Vein endothelial cell (primary cell): ENCODE data around the gene ERVK3-1. TPM values are rescaled to one million over a fixed set of nuclear protein-coding genes. Genes with fewer than 3 reads are reported as not detected.

Source experiments
- small RNA-seq: library from RNA; depleted of rRNA; stranded (forward); fragments of <200 nt; gene quantifications from one replicate; pipeline ENCODE3, GENCODE V24; 2012
- total RNA-seq: library from RNA; depleted of rRNA; stranded (reverse); fragments of >200 nt; gene quantifications from 2 replicates; pipeline ENCODE4 v1.2.3, GENCODE V29; 2012

Gene ERVK3-1, protein sequence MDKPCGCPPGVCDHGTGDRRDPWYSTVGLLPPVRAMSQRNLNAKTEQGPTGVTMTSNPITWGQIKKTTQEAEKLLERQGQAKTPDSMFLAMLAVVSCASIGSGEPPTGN
- 21.6 and 25.9 TPM in 2 replicates for total RNA-seq

DNA sequence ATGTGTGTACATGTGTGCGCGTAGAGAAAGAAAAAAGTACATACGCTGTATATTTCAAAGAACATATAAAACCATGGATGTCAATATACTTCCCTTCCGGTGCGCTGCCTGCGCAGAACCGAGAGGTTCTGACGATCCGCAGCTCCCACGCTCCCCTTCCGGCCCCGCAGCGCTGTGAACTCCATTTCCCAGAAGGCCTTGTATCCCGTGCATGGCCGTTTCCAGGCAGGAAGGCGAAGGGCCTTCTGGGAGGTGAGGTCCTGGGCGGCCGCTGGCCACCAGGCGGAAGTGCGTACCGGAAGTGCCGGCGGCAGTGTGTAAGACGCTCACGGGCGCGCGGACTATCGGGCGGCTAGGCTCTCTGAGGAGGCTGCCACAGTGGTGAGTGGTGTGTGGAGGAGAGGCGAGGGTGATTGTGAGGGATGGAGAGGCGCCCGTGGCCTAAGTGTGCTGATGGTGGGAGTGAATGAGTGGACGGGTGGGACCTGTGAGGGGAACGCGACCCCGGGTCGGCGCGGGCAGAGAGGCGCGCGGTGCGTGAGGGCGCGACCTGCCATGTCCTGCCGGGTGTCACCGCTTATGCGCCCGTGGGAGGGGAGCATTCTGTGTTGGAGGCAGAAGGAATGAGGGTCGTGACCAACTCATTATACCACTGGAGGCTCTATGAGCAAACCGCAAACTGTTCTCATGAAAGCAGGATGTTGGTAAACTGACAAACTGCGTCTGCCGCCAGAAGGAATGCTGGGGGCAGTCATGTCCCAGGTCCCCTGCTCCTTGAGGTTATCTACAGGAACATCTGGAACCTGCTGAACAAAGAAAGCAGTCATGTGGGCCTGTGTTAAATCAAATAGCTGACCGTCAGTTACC, at the start of gene ERVK3-1:
Gene ERVK3-1, plus strand, starts transcription at position 313 of the 867 bp plus-strand sequence. CDS start 6,792 bp downstream, outside the sequence.

DNA sequence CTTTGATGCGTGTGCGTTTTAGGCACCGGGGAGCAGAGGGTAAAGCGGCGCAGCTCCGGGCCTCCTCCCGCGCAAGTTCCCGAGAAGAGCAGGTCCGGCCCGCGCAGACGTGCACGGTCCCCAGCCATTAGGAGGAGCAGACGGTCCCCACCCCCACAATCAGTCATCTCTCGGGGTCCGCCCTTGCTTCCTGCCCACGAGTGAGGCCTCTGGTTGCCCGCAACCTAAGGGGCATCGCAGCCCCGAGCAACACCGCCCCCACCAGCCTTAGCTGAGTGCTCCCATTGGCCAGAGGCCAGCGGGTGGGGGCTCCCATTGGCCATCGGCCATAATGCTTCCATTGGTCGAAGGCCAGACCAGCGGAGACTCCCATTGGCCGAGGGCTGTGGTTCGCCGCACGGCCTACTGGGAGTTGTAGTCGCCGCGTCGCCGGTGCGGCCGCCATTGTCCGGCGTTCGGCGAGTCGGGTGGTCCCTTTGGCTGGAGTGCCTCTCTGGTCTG, 26.6 kb upstream of the ERVK3-1 start, which contains the start of gene ZNF8:
Gene ZNF8, plus strand, starts transcription at position 415 of the 501 bp plus-strand sequence. CDS start 127 bp downstream, outside the sequence.

DNA sequence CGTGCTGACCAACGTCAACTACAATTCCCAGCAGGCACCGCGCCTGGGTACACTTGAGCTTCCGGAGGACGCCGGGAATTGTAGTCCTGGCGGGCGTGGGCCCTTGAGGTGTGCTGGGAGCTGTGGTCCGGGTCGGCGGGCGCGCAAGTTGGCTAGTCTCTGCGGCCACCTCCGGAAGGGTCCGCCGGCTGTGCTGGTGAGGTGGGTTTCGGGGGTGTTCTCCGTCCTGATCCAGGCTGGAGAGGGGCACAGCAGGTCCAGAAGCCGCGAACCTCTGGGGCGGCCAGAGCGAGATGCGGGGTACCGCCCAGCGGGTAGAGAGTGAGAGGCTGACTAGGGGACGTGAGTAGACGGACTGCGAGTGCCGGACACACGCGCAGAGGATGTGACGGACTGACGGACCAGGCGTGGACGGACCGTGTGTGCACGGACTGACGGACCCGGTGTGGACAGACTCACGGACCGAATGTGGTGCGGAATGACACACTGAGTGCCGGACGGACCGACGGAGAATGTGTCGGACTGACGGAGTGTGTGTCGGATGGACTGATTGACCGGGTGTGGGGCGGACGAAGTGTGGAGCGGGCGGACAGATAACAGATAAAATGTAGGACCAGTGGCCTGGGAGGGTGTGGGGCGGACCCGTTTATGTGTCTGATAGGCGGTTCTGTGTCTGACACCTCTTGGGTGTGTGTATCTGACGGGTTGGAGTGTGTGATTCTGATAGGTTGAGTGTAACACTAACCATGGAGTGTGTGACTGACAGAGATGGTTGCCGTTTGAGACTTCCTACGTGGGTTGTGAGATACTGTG, 21.9 kb downstream of the ERVK3-1 start, which contains the start of gene ZSCAN22:
Gene ZSCAN22, plus strand, starts transcription at position 81 of the 813 bp plus-strand sequence. CDS start 7,809 bp downstream, outside the sequence.

DNA sequence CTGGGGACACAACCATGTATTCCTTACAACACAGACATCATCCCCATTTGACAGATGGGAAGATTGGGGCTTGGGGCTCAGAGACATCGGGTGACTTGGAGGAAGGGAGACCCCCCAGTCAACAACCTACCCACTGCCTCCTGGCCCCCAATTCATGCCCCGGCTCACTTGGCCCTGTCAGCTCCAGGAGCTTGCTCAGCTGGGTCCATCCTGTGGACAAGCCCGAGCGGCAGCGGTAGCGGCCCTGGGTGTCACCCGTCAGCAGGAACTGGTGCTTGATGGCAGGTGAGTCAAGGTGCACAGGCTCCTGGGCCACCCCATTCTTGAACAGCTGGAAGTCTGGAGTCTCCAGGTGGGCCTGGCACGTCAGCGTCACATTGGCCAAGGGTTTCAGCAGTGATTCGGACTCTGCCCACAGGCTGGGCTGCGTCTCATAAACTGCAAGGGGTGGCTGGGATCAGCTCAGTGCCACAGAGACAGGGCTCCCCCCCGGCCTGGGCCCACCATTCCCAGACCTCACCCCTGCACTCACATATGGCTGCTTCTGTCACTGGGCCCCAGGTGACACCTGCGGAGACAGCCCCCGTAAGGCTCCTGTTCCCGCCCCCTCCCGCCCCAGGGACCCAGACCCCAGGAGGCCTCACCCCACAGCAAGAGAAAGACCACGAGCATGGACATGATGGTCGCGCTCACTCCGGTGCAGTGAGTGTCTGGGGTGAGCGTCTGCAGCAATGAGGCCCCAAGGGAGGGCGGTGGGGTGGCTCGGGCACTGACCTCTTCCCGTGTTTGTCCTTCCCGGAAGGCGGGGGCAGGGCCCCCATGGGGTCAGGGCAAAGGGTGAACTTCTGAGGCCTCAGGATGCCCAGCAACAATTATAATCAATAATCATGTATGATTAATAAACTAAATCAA, 47.8 kb downstream of the ERVK3-1 start, which contains the start of gene A1BG:
Gene A1BG, minus strand, starts transcription at position 733 of the 912 bp plus-strand sequence. Its CDS starts 55 bp downstream, at position 678.

DNA sequence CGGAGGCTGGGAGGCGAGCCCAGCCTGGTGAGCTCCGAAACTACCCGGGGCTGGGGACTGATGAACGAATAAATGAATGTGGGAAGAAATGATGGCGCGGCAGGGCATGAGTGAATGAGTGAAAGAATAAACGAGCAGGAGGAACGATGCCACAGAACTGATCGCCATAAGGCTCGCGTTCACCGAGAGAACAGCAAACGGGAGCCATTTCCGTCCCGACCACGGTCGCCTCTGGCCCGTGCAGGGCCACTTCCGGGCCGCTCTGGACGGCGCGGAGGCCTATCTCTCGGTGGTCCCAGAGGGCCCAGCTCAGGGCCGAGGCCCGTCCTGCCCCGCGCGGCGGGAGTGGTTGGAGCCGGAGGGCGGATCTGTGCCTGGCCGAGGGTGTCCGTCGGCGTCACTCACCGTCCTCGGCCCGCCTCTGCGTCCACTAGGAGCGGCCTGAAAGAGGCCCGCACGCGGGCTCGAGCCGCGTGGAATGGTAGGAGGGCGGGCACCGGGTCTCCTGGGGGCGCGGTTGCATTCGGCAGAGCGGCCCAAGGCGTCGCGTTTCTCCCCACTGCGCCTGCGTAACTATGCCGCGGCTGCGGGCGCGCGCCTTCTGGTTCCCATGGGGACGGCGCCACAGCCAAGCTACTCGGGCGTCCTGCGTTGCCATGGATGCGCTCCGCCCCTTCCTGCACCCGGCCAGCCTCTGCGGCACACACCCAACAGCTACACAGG, 57.3 kb downstream of the ERVK3-1 start, which contains the start of gene ZNF497:
Gene ZNF497, minus strand, starts transcription at position 480 of the 723 bp plus-strand sequence. CDS start 5,116 bp downstream, outside the sequence.

Small RNAs within 50 kb of the gene (small RNA-seq; reads per million reads assigned to genes)
- gene MIR6806 (not detected), gene RNA5SP473 (not detected)

Other genes with a start within 250 kb of the ERVK3-1 start
- gene ZNF135, start 246.1 kb upstream of the ERVK3-1 start, total RNA-seq: 0.98 and 2.1 TPM in 2 replicates
- 19.3 and 26.1 TPM in 2 replicates for gene ZSCAN18, start 207.1 kb upstream of the ERVK3-1 start, total RNA-seq
- gene ZNF329, start 154.6 kb upstream of the ERVK3-1 start, total RNA-seq: 10.1 and 10.5 TPM in 2 replicates
- gene ZNF274, start 122.3 kb upstream of the ERVK3-1 start, total RNA-seq: 20.3 and 23.2 TPM in 2 replicates
- 50.3 and 53.6 TPM in 2 replicates for gene ZNF544, start 76.5 kb upstream of the ERVK3-1 start, total RNA-seq
- gene ZNF8, start 26.4 kb upstream of the ERVK3-1 start, total RNA-seq: 8.2 and 8.5 TPM in 2 replicates
- 3.9 and 4.6 TPM in 2 replicates for gene ZSCAN22, start 21.6 kb downstream of the ERVK3-1 start, total RNA-seq
- 0.33 and 4.0 TPM in 2 replicates for gene A1BG, start 48.1 kb downstream of the ERVK3-1 start, total RNA-seq
- 0.76 and 0.98 TPM in 2 replicates for gene ZNF497, start 57.4 kb downstream of the ERVK3-1 start, total RNA-seq
- gene ZNF837, start 75.7 kb downstream of the ERVK3-1 start, total RNA-seq: 2.3 and 2.5 TPM in 2 replicates
- 1,488 and 1,703 TPM in 2 replicates for gene RPS5, start 81.9 kb downstream of the ERVK3-1 start, total RNA-seq
- gene RNF225, start 90.3 kb downstream of the ERVK3-1 start, total RNA-seq: 0.33 and 0.67 TPM in 2 replicates
- 10.2 and 11.1 TPM in 2 replicates for gene ZNF584, start 103.3 kb downstream of the ERVK3-1 start, total RNA-seq
- 7.3 and 7.5 TPM in 2 replicates for gene ZNF132, start 134.8 kb downstream of the ERVK3-1 start, total RNA-seq
- gene ZNF324B, start 146.2 kb downstream of the ERVK3-1 start, total RNA-seq: 8.5 and 12.2 TPM in 2 replicates
- 17.6 and 20.6 TPM in 2 replicates for gene ZNF324, start 161.7 kb downstream of the ERVK3-1 start, total RNA-seq
- gene ZNF446, start 171.0 kb downstream of the ERVK3-1 start, total RNA-seq: 8.6 and 10.1 TPM in 2 replicates
- gene SLC27A5, start 206.6 kb downstream of the ERVK3-1 start, total RNA-seq: 5.2 and 6.5 TPM in 2 replicates
- 9.6 and 12.4 TPM in 2 replicates for gene ZBTB45, start 214.4 kb downstream of the ERVK3-1 start, total RNA-seq
- gene TRIM28, start 238.7 kb downstream of the ERVK3-1 start, total RNA-seq: 350 and 379 TPM in 2 replicates
- gene CHMP2A, start 249.7 kb downstream of the ERVK3-1 start, total RNA-seq: 74.3 and 84.6 TPM in 2 replicates